Forelimb muscle (tissue), 1 donor: ENCODE data around the gene PCDH19. TPM values are rescaled to one million over a fixed set of nuclear protein-coding genes. Genes with fewer than 3 reads are reported as not detected.

Source experiments
- DNase-seq: peaks from one replicate; pipeline ENCODE4 v3.0.0-alpha.2; 2013; ENCODE audit warnings: low read depth
- polyA plus RNA-seq: library from polyadenylated mRNA; unstranded; fragments of 120-200 nt; gene quantifications from one replicate; pipeline ENCODE4 v1.2.1, GENCODE V29; 2013; ENCODE audit not compliant: insufficient read length

The PCDH19 gene
- polyA plus RNA-seq, 1 donor, result 3.8 TPM

DNA sequence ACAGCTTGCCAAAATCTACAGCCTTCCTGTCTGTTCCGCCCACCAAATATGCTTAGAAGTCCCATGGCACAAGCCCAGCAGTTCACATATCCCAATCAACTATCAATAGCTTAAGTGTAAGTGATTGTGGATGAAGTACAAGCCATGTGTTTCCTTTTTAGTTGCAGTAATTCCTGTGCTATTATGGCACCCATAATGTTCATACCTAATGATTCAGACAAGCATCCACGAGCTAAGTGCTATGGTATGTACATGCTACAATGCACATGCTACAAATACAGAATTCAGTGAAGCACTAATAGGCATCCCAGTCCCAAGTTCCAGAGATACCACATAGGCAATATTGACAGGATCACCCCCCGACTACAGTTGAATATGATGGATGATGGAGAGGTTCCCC lies 94.5 kb downstream of the PCDH19 start:
- DNase-seq, result no peak

DNA sequence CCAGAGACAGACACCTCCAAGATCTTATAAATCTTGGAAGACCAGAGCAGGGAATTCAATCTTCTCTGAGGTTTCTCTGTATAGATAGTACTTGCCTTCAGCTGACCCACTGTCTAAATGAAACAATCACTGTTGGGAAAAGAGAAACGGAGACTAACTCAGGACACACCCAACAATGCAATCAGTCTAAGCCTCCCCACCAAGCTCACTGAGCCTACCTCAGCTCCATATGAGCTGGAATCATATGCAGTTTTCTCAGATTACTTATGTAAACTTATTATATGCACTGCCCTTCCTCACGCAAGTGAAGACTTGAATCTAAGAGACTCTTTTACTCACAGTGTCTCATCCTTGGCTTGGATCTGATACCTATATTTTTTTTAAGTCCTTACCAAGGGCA lies 110.5 kb downstream of the PCDH19 start:
- DNase-seq, result no peak

DNA sequence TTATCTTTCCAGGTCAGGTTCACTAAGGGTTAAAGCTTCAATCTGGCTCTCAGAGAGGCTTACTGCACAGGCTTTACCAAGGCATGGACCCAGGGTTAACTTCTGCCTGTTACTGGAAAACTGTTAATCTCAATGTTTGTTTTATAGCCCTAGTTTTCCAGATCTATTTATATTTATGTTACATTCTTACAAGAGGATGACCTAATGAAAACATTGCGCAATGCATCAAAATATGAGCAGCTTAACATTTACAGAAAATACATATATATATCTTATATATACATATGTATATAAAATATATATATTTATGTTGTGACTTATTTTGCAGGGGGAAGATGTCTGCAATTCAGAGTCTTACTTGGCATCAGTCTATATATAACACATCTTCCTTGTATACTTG lies 112.3 kb downstream of the PCDH19 start:
- DNase-seq, result no peak

DNA sequence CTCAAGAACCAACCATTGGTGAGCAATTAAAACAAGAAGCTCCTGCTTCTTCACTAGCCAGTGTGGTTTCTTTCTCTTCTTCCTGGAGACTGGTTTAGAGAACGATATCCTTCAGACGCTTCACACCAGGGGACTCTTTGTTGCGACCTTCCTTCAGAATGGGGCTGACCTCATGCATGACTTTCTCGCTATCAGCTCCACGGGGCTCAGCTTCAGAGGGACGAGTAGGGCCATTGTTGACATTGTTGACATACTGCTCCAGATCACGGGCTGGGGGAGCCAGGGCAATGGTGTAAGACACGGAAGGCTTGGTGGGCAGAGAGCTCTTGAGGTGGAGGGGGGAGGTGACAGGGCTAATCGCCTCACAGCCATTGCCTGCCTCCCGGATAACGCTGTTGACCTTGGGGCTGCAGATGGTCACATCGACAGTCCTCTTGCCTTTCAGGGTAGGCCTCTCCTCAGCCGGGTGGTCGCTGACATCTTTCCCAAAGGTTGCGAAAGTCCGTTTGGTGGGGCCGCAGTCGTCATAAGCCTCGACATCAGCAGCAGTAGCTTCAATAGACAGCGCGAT lies 113.8 kb downstream of the PCDH19 start:
- no peak for DNase-seq

DNA sequence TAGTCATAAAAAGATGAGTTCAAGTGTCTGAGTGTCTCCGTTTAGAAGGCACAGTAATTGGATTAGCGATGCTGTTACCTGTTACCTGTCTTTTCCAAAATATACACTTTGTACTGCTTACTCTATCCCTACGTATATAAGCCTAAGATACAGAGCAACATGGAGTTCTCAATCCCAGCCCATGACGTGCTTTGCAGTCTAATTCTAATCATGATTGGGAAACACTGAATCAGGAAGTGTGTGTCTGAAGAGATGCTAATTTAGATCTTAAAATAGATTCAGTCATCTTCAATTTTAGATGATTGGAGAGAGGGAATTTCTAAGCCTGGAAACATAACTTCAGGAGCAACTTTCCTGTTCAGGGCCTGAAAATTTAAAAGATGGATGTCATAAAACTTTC lies 115.1 kb downstream of the PCDH19 start:
- no peak for DNase-seq

DNA sequence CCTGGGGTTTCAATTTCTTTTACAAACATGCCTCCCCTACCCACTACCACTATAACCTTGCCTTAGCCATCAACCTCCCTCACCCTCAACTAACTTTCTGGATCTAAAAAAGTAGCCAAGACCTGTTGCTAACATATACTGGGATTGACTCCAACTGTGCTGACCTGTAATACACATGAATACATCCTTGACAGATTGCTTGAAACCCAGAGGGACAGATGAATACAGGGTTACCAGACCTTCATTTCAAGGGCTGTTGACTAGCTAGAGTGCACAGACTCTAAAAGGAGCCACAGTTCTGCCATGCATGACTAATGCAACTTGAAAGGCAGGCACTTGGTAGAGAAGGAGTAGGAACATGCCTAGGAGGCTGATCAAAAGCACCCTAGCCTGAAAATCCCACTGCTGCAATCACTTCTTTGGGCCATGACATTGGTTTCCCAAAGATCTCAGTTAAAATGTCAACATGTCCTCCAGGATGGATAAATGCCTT lies 121.0 kb downstream of the PCDH19 start:
- no peak for DNase-seq

DNA sequence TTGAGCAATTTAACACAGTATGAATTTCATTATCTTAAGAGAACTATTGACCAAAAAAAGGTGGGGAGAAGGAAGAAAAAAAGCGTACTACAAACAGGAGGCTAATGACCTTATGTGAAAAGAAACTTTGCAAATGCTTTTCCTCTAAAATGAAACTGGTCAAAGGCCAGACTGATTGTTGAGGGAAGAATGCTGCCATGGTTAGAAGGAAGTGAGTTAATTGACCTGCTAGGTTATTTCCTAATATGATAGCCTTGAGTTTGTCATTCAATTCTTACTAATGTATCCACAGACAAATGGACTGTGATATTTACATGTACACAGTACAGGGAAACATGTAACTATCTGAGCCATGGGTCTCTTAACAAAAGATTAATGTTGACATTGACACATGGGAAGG lies 132.8 kb downstream of the PCDH19 start:
- DNase-seq, result no peak

DNA sequence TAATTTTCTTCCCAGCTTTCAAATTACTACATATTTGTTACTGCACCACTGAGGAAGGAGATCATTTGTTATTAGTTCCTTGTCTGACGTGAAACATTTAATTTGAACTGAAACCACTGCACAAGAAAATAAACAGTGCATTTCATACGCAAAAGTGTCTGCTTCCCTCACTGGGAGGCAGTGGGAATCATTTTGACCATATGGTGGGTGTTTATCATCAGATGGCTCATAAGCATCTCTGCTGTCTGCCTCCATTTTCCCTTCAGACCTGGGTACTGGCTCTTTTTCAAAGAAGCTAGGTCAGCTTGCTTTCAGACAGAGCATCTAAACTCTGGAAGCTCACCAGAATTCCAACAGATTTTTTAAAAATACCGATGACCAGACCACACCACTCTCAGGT lies 135.2 kb downstream of the PCDH19 start:
- no peak for DNase-seq

DNA sequence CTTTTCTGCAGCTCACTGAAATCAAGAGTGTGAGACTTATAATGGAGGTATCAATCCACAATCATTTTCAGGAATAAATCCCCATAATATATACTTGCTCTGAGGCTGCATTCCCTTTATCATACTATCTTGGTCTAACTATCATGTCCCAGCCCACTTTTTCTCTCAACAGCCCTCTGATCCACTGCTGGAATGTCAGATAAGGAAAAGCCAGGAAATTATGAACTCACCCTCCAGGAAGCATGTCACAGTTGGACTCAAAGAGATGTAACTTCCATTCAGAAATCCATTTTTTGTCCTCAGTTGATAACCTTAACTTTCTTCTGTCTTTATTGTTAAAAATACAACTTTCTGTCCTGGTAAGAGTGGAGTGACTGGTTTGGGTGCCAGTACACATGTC lies 144.9 kb downstream of the PCDH19 start:
- no peak for DNase-seq

DNA sequence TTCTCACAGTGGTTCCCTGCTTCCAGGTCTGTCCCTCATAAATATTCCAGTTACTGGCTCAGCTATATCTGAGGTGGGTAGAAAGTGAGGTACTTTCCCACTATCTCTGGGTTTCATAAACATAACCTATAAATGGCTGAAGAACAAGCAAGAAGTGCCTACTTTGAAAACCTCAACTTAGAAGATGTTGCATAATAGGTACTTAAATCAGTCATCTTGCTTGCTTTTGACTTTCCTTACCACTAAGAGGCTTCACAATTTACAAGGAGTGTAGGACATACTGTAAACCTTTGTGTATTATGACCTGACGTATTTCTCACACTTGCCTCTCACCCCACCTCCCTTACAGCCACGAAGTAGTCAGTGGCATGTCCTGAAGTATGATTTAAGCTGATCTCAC lies 145.9 kb downstream of the PCDH19 start:
- no peak for DNase-seq

DNA sequence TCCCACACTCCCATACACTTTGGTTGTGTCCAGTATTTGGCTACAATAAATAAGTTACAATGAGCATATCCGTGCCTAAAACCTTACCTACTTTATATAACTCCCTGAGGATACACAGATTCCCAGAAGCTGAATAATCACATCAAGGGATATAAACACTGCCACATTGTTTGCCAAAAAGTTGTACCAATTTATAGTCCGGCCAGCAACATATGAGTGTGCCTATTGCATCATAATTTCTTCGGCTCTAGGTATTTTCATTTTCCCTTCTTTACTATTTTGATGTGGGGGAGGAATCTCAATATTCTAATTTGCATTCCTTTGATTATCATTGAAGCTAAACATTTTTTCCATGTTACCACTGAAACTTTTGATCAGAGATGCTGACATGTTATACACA lies 146.4 kb downstream of the PCDH19 start:
- no peak for DNase-seq

DNA sequence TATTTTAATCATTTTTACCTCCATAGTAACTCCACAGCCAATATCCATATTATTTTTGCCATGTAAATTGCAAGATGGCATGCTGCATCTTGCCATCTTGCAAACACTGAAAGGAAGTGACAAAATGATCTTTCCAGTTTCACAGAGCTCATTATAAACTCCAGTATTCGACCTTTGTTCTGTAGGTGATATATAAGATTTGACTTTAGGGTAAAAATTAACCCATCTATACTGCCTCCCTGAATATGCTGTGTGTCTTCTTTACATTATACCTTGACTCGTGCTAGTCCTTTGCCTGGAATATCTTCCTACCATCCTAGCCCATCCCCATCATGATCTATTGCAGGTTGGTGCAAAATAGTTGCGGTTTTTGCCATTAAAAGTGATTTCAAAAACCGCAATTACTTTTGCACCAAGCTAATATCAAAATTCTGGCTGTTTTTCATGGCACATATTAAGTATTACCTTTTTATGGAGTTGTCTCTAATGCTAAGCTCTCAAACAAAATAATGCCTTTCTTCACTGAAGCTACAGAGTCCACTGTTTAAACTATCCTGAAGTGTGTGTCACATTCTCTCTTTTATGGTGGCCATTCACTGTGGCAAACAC lies 161.1 kb downstream of the PCDH19 start:
- no peak for DNase-seq

DNA sequence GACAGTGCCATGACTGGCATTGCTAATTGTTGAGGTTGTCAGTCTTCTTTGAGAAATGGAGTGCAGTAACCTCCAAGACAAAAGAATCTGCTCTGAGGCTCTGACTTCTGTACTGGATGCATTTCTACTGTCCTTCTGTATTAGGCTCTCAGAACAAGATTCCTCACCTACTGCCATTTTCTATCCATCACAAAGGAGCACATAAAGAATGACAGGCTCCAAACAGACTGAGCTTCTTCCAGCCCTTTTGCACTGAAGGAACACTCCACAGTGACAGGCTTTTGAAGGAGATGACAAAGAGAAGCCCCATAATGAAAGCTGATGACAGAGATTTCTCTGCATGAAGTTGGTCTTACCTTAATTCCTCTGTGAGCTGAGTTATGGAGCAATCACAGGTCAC lies 162.2 kb downstream of the PCDH19 start:
- no peak for DNase-seq

DNA sequence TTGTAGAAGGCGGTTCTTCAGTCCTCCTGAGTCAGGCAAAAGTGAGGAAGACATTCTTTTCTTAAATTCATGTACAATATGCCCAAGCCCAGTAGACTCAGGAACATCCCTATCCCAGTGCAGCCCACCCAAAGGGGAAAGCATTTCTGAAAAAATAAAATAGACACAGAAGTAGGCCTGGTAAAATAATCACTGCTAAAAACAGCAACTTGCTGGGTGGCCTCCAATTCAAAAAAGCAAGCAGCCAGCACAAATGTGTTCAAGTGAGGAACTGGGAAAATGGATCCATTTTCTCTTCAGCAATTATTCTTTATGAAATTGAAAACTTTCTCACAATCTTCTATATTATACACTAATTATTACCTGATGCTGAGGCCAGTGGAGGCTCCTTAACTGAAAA lies 165.4 kb downstream of the PCDH19 start:
- no peak for DNase-seq

Other genes with a start within 250 kb of the PCDH19 start
- gene TNMD, start 174.7 kb upstream of the PCDH19 start, polyA plus RNA-seq, result 68.7 TPM
- 23.1 TPM for gene TSPAN6, start 226.5 kb upstream of the PCDH19 start, polyA plus RNA-seq
- 25.2 TPM for gene SRPX2, start 233.9 kb upstream of the PCDH19 start, polyA plus RNA-seq